Measurements from ENCODE around the gene OR52J3. TPM values are rescaled to one million over a fixed set of nuclear protein-coding genes. Genes with fewer than 3 reads are reported as not detected.

Gene OR52J3
- total and polyA plus RNA-seq, 2 donors (not counting 1 experiment from before 2014, with no cell fraction given) = not detected

Other genes with a start within 250 kb of the OR52J3 start
- not detected in 2 replicates for gene OR52R1, start 242.1 kb upstream of the OR52J3 start, total RNA-seq
- gene OR52R1, start 242.1 kb upstream of the OR52J3 start, polyA plus RNA-seq = not detected in 2 replicates
- gene OR51F2, start 225.2 kb upstream of the OR52J3 start, total RNA-seq = not detected in 2 replicates
- gene OR51F2, start 225.2 kb upstream of the OR52J3 start, polyA plus RNA-seq = not detected in 2 replicates
- not detected in 2 replicates for gene OR51S1, start 197.3 kb upstream of the OR52J3 start, total RNA-seq
- gene OR51S1, start 197.3 kb upstream of the OR52J3 start, polyA plus RNA-seq = not detected in 2 replicates
- gene OR51T1, start 164.6 kb upstream of the OR52J3 start, total RNA-seq = not detected in 2 replicates
- gene OR51T1, start 164.6 kb upstream of the OR52J3 start, polyA plus RNA-seq = not detected in 2 replicates
- gene OR51A7, start 142.7 kb upstream of the OR52J3 start, total RNA-seq = not detected in 2 replicates
- gene OR51A7, start 142.7 kb upstream of the OR52J3 start, polyA plus RNA-seq = not detected in 2 replicates
- gene OR51G2, start 127.2 kb upstream of the OR52J3 start, total RNA-seq = not detected in 2 replicates
- not detected in 2 replicates for gene OR51G2, start 127.2 kb upstream of the OR52J3 start, polyA plus RNA-seq
- not detected in 2 replicates for gene OR51G1, start 122.2 kb upstream of the OR52J3 start, total RNA-seq
- not detected in 2 replicates for gene OR51G1, start 122.2 kb upstream of the OR52J3 start, polyA plus RNA-seq
- not detected in 2 replicates for gene OR51A4, start 98.9 kb upstream of the OR52J3 start, total RNA-seq
- not detected in 2 replicates for gene OR51A4, start 98.9 kb upstream of the OR52J3 start, polyA plus RNA-seq
- not detected in 2 replicates for gene OR51A2, start 90.8 kb upstream of the OR52J3 start, total RNA-seq
- not detected in 2 replicates for gene OR51A2, start 90.8 kb upstream of the OR52J3 start, polyA plus RNA-seq
- not detected in 2 replicates for gene OR51L1, start 51.7 kb upstream of the OR52J3 start, total RNA-seq
- not detected in 2 replicates for gene OR51L1, start 51.7 kb upstream of the OR52J3 start, polyA plus RNA-seq
- not detected in 2 replicates for gene OR52E2, start 13.1 kb downstream of the OR52J3 start, total RNA-seq
- not detected in 2 replicates for gene OR52E2, start 13.1 kb downstream of the OR52J3 start, polyA plus RNA-seq
- not detected in 2 replicates for gene OR52E1, start 23.0 kb downstream of the OR52J3 start, total RNA-seq
- not detected in 2 replicates for gene OR52E1, start 23.0 kb downstream of the OR52J3 start, polyA plus RNA-seq
- gene OR52A5, start 91.8 kb downstream of the OR52J3 start, total RNA-seq = not detected in 2 replicates
- not detected in 2 replicates for gene OR52A5, start 91.8 kb downstream of the OR52J3 start, polyA plus RNA-seq
- gene OR52A1, start 108.2 kb downstream of the OR52J3 start, total RNA-seq = not detected in 2 replicates
- not detected in 2 replicates for gene OR52A1, start 108.2 kb downstream of the OR52J3 start, polyA plus RNA-seq
- not detected in 2 replicates for gene OR51V1, start 154.2 kb downstream of the OR52J3 start, total RNA-seq
- not detected in 2 replicates for gene OR51V1, start 154.2 kb downstream of the OR52J3 start, polyA plus RNA-seq
- 378 and 385 TPM in 2 replicates for gene HBB, start 180.5 kb downstream of the OR52J3 start, total RNA-seq
- 69.7 and 1,053 TPM in 2 replicates for gene HBB, start 180.5 kb downstream of the OR52J3 start, polyA plus RNA-seq
- not detected in 2 replicates for gene HBD, start 188.0 kb downstream of the OR52J3 start, total RNA-seq
- gene HBD, start 188.0 kb downstream of the OR52J3 start, polyA plus RNA-seq = 0.84 TPM in 1 of 2 replicates, not detected in the other
- gene HBG1, start 203.3 kb downstream of the OR52J3 start, total RNA-seq = not detected in 2 replicates
- not detected in 2 replicates for gene HBG1, start 203.3 kb downstream of the OR52J3 start, polyA plus RNA-seq
- not detected in 2 replicates for gene HBG2, start 208.3 kb downstream of the OR52J3 start, total RNA-seq
- 0.89 TPM in 1 of 2 replicates, not detected in the other for gene HBG2, start 208.3 kb downstream of the OR52J3 start, polyA plus RNA-seq
- not detected in 2 replicates for gene HBE1, start 223.4 kb downstream of the OR52J3 start, total RNA-seq
- gene HBE1, start 223.4 kb downstream of the OR52J3 start, polyA plus RNA-seq = not detected in 2 replicates

Data from B cell (primary cell).